Stimulated activated CD4-positive, alpha-beta T cell treated with anti-CD3 and anti-CD28 coated beads, Interleukin-15, amount 100 ng/mL, for 1 hour (primary cell): ENCODE measurements around the gene GDPD5.

ENCODE experiments used
- DNase-seq, 2 donors: peaks; one replicate each; pipeline ENCODE4 v3.0.0-alpha.2; 2020; ENCODE audit warnings: low read depth in 1 of 2, low spot score in 1 of 2

The GDPD5 gene

GRCh38 chr11:75403037-75403436, 122.7 kb downstream of the GDPD5 start:
- DNase-seq, result no peak

GRCh38 chr11:75402002-75402773, 123.6 kb downstream of the GDPD5 start:
- no peak for DNase-seq

- DNase-seq, result no peak
Measured at GRCh38 chr11:75400146-75400865, 125.4 kb downstream of the GDPD5 start.

- DNase-seq, result peak; percentile 71 to 78
Measured at GRCh38 chr11:75399344-75400145, 126.2 kb downstream of the GDPD5 start, which contains the start of gene RPS3. TSS of gene RPS3 (plus strand) at chr11:75399518. CDS start at chr11:75399548, 30 bp downstream.

GRCh38 chr11:75398906-75399305, 126.8 kb downstream of the GDPD5 start:
- no peak for DNase-seq

- no peak for DNase-seq
Measured at GRCh38 chr11:75394085-75394840, 131.5 kb downstream of the GDPD5 start.

- no peak for DNase-seq
Measured at GRCh38 chr11:75389925-75390324, 135.8 kb downstream of the GDPD5 start.

GRCh38 chr11:75389276-75389605, 136.5 kb downstream of the GDPD5 start:
- DNase-seq, result no peak

- DNase-seq, result peak in 1 of 2 donors; percentile 47
Measured at GRCh38 chr11:75388386-75389275, 137.1 kb downstream of the GDPD5 start.

- DNase-seq, result no peak
Measured at GRCh38 chr11:75387736-75388294, 137.9 kb downstream of the GDPD5 start.

- DNase-seq, result no peak
Measured at GRCh38 chr11:75386942-75387630, 138.7 kb downstream of the GDPD5 start.
